Endothelial cell of umbilical vein (primary cell): ENCODE measurements around the gene CEP85. TPM values are rescaled to one million over a fixed set of nuclear protein-coding genes. Genes with fewer than 3 reads are reported as not detected.

Experiments
- BruUV-seq: library from RNA; stranded (reverse); fragments of 400-500 nt; replicated peaks from 2 replicates; lab custom pipeline; 2021; lab: Mats Ljungman, UMichigan
- CTCF ChIA-PET: fragments of 300-600, 350-600 bp; sonication (Branson Sonifier 250); formaldehyde crosslinking; loops from one replicate; lab custom pipeline; 2021; ENCODE audit warnings: antibody characterized with exemption, inconsistent platforms; lab: Charles Lee
- POLR2A ChIA-PET: fragments of 300-600, 350-600 bp; sonication (Branson Sonifier 250); formaldehyde crosslinking; loops from one replicate; lab custom pipeline; 2021; ENCODE audit warnings: antibody characterized with exemption, inconsistent platforms; lab: Charles Lee
- DNase-seq: peaks from one replicate; pipeline ENCODE4 v3.0.0-alpha.2; 2011; ENCODE audit warnings: low read depth, low spot score
- FAIRE-seq: peaks from 2 replicates; lab custom pipeline; 2011; peaks lifted over from hg19 to GRCh38; lab: Jason Lieb, UNC
- H2AFZ ChIP-seq: 2 replicates; pipeline ENCODE4 v1.6.0; 2012; ENCODE audit warnings: low read depth, low read length, control low read depth, inconsistent platforms
- H3K27ac ChIP-seq: 2 replicates; pipeline ENCODE4 v1.5.1; 2011; ENCODE audit warnings: low read depth, mild to moderate bottlenecking, control low read depth, low read length, moderate library complexity; ENCODE audit not compliant: insufficient read depth
- H3K27me3 ChIP-seq, 2 experiments: 2 replicates each; pipeline versions ENCODE4 v1.6.0 to v1.6.1; 2011; ENCODE audit warnings: low read length in 2 of 2, mixed read lengths in 1 of 2; ENCODE audit not compliant: control insufficient read depth in 2 of 2, insufficient read depth in 2 of 2
- H3K36me3 ChIP-seq, 2 experiments: 2 replicates in 1 of 2; 3 replicates in 1 of 2; pipeline ENCODE4 v1.5.1; 2011; ENCODE audit warnings: low read length in 2 of 2, mild to moderate bottlenecking in 1 of 2, moderate library complexity in 1 of 2; ENCODE audit not compliant: control insufficient read depth in 2 of 2, insufficient read depth in 2 of 2; ENCODE audit errors: extremely low read depth in 1 of 2
- H3K4me1 ChIP-seq: 3 replicates; pipeline ENCODE4 v1.5.1; 2011; ENCODE audit warnings: mild to moderate bottlenecking, low read length; ENCODE audit not compliant: control insufficient read depth, insufficient read depth; ENCODE audit errors: extremely low read depth
- H3K4me2 ChIP-seq: 2 replicates; pipeline ENCODE4 v1.6.1; 2011; ENCODE audit warnings: low read length, control low read depth, mixed read lengths; ENCODE audit not compliant: insufficient read depth
- H3K4me3 ChIP-seq, 3 experiments: fragments of 200-600 bp in 1 of 3; sonication (generic), shearing (Covaris generic) in 1 of 3; replicated peaks in 1 of 3; 2 replicates each; pipeline ENCODE4 v1.5.1; 2011 to 2016; ENCODE audit warnings: control low read depth in 3 of 3, low read length in 3 of 3, mild to moderate bottlenecking in 2 of 3, inconsistent platforms in 1 of 3, low read depth in 1 of 3, moderate library complexity in 1 of 3; ENCODE audit not compliant: insufficient read depth in 1 of 3
- H3K79me2 ChIP-seq: 2 replicates; pipeline ENCODE4 v1.6.0; 2012; ENCODE audit warnings: low read length, inconsistent platforms; ENCODE audit not compliant: control insufficient read depth, insufficient read depth
- H3K9ac ChIP-seq: replicated peaks from 2 replicates; pipeline ENCODE3; 2011; ENCODE audit warnings: low read length, control low read depth; ENCODE audit not compliant: insufficient read depth; ENCODE audit errors: extremely low read depth
- H3K9me1 ChIP-seq: replicated peaks from 3 replicates; pipeline ENCODE4 v1.6.0; 2011; ENCODE audit warnings: mild to moderate bottlenecking, low read length; ENCODE audit not compliant: control insufficient read depth, insufficient read depth; ENCODE audit errors: extremely low read depth
- H3K9me3 ChIP-seq: replicated peaks from 2 replicates; pipeline ENCODE4 v1.5.1; 2012; ENCODE audit warnings: low read length, inconsistent platforms; ENCODE audit not compliant: control insufficient read depth, insufficient read depth
- H4K20me1 ChIP-seq: replicated peaks from 2 replicates; pipeline ENCODE3; 2011; ENCODE audit warnings: mild to moderate bottlenecking, low read length; ENCODE audit not compliant: control insufficient read depth, insufficient read depth; ENCODE audit errors: extremely low read depth
- EZH2 ChIP-seq: IDR thresholded peaks from 2 replicates; pipeline ENCODE4 v1.6.1; 2012; ENCODE audit warnings: borderline replicate concordance, low read depth, mild to moderate bottlenecking, moderate library complexity, low read length, inconsistent platforms; ENCODE audit not compliant: severe bottlenecking
- FOS ChIP-seq: IDR thresholded peaks from 2 replicates; pipeline ENCODE4 v1.6.1; 2011; ENCODE audit warnings: mild to moderate bottlenecking, low read length, moderate library complexity, borderline replicate concordance; ENCODE audit not compliant: insufficient read depth
- GATA2 ChIP-seq: IDR thresholded peaks from 2 replicates; pipeline ENCODE4 v1.7.0; 2011; ENCODE audit warnings: low read depth, mild to moderate bottlenecking, moderate library complexity, mixed read lengths, low read length; ENCODE audit not compliant: insufficient read length, insufficient read depth
- JUN ChIP-seq: IDR thresholded peaks from 2 replicates; pipeline ENCODE4 v1.6.1; 2011; ENCODE audit warnings: borderline replicate concordance, low read depth; ENCODE audit not compliant: insufficient read length, insufficient read depth
- MAX ChIP-seq: IDR thresholded peaks from 2 replicates; pipeline ENCODE4 v1.6.1; 2011; ENCODE audit not compliant: insufficient read depth, insufficient read length
- MYC ChIP-seq: IDR thresholded peaks from one replicate; pipeline ENCODE4 v1.6.1; 2011; ENCODE audit warnings: mild to moderate bottlenecking, low read depth, low read length
- POLR2A ChIP-seq: IDR thresholded peaks from 2 replicates; pipeline ENCODE4 v1.6.1; 2012; ENCODE audit warnings: low read depth, mild to moderate bottlenecking, control low read depth, low read length
- POLR2AphosphoS5 ChIP-seq: IDR thresholded peaks from 2 replicates; pipeline ENCODE4 v1.6.1; 2012; ENCODE audit warnings: low read depth, mild to moderate bottlenecking, control low read depth, low read length, moderate library complexity; ENCODE audit not compliant: insufficient read depth
- dilution Hi-C: fragments of 300-500 bp; cut with MboI; formaldehyde crosslinking; loops from one replicate; pipeline ENCODE4 v1.15.0; 2019; ENCODE audit warnings: low sequenced_read_pairs; ENCODE audit not compliant: extremely low pct_ligation_motif_present
- intact Hi-C: fragments of 100-400 bp; cut with micrococcal nuclease; formaldehyde crosslinking; loops from one replicate; pipeline ENCODE4 v1.10.0; 2022
- polyA plus RNA-seq, 4 experiments: library from polyadenylated mRNA; depleted of rRNA in 3 of 4; stranded (reverse) in 3 of 4; unstranded in 1 of 4; fragments of >200 nt; gene quantifications; 2 replicates each; pipeline versions ENCODE4 v1.2.1 to v1.2.3, GENCODE V29; 2011 to 2012; ENCODE audit warnings: missing spikeins in 1 of 4
- total RNA-seq: library from RNA; stranded (reverse); gene quantifications from 2 replicates; pipeline ENCODE4 v1.2.3, GENCODE V29; 2021
- TF ChIP-seq, protein P1 (sequence below), 2 donors: IDR thresholded peaks; 1 replicate in 1 of 2; 2 replicates in 1 of 2; pipeline ENCODE4 v1.5.1; 2011; ENCODE audit warnings: low read length in 2 of 2, mild to moderate bottlenecking in 2 of 2, moderate library complexity in 2 of 2, control low read depth in 1 of 2, inconsistent platforms in 1 of 2, low read depth in 1 of 2; ENCODE audit not compliant: insufficient read depth in 1 of 2; ENCODE audit errors: extremely low read depth in 1 of 2

Gene CEP85
- total and polyA plus RNA-seq, 2 donors (not counting 3 experiments of a cell fraction or from before 2014, with no cell fraction given) = 15.2 to 17.8 TPM

DNA sequence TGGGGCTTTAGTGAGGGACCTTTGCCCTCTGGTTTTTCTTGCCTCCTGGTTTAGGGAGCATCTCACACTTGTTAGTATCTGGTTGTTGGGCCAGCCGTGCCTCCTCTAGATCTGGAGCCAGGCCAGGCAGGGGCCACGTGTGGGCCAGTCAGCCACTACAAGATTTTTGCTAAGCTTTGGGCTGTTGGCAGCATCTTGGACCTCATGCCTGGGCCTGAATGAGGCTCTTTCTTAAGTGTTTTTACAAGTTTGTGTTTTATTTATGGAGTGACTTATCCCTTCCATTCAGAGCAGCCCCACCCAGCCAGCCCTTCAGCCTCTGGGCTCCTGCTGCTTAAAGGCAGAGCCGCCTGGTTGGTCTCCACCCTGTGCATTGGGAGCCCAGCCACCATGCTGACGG is 44.3 kb downstream of the CEP85 start:
- POLR2A ChIA-PET = no interaction called here
- H3K4me2 ChIP-seq = no peak overlapping the region
- FAIRE-seq = no peak
- dilution Hi-C loops (no loop called here), intact Hi-C loops (loop anchor here (5.0 kb wide), 2 partner anchors 194 to 241 kb away; partner anchors contain the start of gene HMGN2)
- peaks cover 31% of the 10 kb centered on the region for H3K79me2 ChIP-seq
- no peak overlapping the region for H3K4me3 ChIP-seq
- no peak overlapping the region for H2AFZ ChIP-seq
- TF ChIP-seq MAX = no peak
- TF ChIP-seq, protein P1, sequence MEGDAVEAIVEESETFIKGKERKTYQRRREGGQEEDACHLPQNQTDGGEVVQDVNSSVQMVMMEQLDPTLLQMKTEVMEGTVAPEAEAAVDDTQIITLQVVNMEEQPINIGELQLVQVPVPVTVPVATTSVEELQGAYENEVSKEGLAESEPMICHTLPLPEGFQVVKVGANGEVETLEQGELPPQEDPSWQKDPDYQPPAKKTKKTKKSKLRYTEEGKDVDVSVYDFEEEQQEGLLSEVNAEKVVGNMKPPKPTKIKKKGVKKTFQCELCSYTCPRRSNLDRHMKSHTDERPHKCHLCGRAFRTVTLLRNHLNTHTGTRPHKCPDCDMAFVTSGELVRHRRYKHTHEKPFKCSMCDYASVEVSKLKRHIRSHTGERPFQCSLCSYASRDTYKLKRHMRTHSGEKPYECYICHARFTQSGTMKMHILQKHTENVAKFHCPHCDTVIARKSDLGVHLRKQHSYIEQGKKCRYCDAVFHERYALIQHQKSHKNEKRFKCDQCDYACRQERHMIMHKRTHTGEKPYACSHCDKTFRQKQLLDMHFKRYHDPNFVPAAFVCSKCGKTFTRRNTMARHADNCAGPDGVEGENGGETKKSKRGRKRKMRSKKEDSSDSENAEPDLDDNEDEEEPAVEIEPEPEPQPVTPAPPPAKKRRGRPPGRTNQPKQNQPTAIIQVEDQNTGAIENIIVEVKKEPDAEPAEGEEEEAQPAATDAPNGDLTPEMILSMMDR (IDR thresholded peaks at IDR 0.05; ENCODE audit: extremely low read depth in 1 of 2, insufficient read depth in 1 of 2, low read depth in 1 of 2, low read length in 2 of 2) = no peak
- no peak for TF ChIP-seq POLR2AphosphoS5
- TF ChIP-seq FOS = no peak
- no peak for TF ChIP-seq GATA2
- no peak for TF ChIP-seq MYC
- TF ChIP-seq POLR2A = no peak
- TF ChIP-seq JUN = no peak
- no peak for TF ChIP-seq EZH2
- BruUV-seq = no TSS peak
- CTCF ChIA-PET = interaction anchor here (9.1 kb wide), 1 partner anchor 41 kb away, joined by 132 read pairs; the partner anchor contains the start of gene CD52
- H3K9ac ChIP-seq = no peak overlapping the region
- no peaks in the 10 kb centered on the region for H3K9me3 ChIP-seq
- H4K20me1 ChIP-seq = no peaks in the 10 kb centered on the region
- peaks cover 43% of the 10 kb centered on the region for H3K4me1 ChIP-seq
- peaks cover 3 to 9% of the 10 kb centered on the region in 2 experiments for H3K36me3 ChIP-seq
- no peak for DNase-seq
- H3K9me1 ChIP-seq = no peaks in the 10 kb centered on the region
- H3K27me3 ChIP-seq = no peaks in the 10 kb centered on the region
- H3K27ac ChIP-seq = peak overlapping the region; percentile 82
